HL-60/S4 treated with phorbol 12-myristate 13-acetate at 8.2 ng/mL for 4 days and 3 days (cell line): ENCODE data around the gene GOLGA6L22.
"Not testable (repeated sequence)": the region's sequence is repeated elsewhere in the genome, so short reads cannot be mapped to it uniquely, and the experiment has no call there.

ENCODE experiments used
- in situ Hi-C: fragments of 300-500 bp; cut with MboI; formaldehyde crosslinking; loops from 2 replicates; pipeline ENCODE4 v1.15.0; 2022; ENCODE audit warnings: low sequenced_read_pairs

GOLGA6L22 gene

GRCh38 chr15:22458603-22459002, at the start of gene GOLGA6L22:
TSS of gene GOLGA6L22 (plus strand) at chr15:22458903. CDS start at chr15:22458994, 91 bp downstream.
- in situ Hi-C loops: not testable (repeated sequence)

DNA sequence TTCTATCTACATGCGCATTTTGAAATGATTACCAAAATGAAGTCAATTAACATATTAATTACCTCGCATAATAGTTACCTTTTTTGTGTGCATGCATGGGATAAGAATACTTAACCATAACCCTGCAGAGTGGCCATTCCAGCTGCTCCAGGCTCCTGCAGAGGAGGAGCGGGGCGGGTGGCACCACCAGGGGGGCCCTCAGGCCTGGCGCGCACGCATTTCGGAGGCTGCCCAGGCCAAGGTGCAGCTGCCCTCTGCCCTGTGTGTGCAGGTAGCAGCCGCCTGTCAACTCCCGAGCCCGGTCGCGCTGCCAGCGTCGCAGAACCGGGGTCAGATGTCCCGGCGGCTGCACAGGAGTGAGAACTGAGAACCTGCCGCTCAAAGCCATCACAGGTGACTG, 41.4 kb upstream of the GOLGA6L22 start:
- in situ Hi-C loops: not testable (repeated sequence)

GRCh38 chr15:22417795-22418194, 40.9 kb upstream of the GOLGA6L22 start:
- in situ Hi-C loops: not testable (repeated sequence)

GRCh38 chr15:22418212-22418611, 40.5 kb upstream of the GOLGA6L22 start:
- in situ Hi-C loops: not testable (repeated sequence)

DNA sequence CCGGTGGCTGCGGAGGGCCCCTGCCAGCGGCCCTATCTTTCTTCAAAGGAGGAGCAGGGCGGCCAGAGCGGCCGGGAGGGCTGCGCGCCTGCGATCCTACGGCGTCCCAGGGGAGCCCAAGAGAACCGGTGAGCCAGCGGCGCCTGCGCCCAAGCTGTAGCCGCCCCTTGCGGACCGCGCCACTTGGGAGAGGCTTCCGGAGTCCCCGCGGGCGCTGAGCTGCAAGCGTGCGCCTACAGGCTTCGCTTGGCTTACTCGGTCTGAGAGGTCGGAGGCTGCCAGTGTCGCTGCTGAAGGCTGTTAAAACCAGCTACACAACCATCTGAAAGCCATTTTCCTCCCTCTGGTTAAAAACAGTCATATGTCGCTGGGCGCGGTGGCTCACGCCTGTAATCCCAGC, 40.0 kb upstream of the GOLGA6L22 start:
- in situ Hi-C loops: not testable (repeated sequence)

DNA sequence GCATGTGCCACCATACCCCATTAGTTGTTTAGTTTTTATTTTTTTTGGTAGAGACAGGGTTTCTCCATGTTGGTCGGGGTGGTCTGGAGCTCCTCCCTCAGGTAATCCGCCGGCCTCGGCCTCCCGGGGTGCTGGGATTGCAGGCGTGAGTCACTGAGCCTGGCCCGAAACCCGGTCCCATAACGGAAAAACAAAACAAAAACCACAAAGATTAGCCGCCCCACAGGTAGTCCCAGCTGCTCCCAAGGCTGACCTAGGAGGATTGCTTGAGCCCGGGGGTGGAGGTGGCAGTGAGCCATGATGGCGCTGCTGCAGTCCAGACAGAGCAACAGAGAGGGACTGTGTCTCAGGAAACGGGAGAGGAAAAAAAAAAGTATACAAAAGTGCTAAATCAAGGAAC, 38.4 kb upstream of the GOLGA6L22 start:
- in situ Hi-C loops: not testable (repeated sequence)

- in situ Hi-C loops: not testable (repeated sequence)
Measured at GRCh38 chr15:22429426-22429825, 29.3 kb upstream of the GOLGA6L22 start.

- in situ Hi-C loops: not testable (repeated sequence)
Measured at GRCh38 chr15:22431687-22432086, 27.0 kb upstream of the GOLGA6L22 start.

DNA sequence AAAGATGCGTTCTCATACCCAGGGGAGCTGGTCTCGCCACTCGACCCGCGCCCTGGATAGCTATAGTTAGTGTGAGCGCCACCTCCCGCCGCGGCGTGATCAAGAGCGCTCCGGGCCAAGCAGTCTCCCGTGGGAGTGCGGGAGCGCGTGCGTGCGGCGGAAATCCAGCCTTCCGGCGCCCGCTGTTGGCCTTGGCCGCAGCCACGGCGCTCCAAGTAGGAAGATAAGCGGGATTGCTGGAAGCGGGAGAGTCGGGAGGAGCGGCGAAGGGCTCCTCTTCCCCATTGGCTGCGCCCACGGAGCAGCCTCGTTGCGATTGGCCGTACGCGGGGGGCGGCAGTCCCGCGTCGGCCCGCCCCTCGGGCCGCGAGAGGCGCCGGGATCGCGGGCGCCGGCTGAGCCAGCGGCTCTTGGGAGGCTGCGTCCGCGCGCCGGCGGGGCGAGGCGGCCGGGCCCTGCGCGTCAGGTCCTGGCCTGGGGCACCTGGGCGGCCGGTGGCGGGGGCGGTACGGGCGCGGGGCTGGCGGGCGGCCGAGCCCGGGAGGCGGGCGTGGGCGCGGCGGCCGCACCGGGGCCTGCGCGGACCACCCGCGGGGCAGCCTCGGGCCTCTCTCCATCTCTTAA, 35.9 kb downstream of the GOLGA6L22 start:
- in situ Hi-C loops: not testable (repeated sequence)

DNA sequence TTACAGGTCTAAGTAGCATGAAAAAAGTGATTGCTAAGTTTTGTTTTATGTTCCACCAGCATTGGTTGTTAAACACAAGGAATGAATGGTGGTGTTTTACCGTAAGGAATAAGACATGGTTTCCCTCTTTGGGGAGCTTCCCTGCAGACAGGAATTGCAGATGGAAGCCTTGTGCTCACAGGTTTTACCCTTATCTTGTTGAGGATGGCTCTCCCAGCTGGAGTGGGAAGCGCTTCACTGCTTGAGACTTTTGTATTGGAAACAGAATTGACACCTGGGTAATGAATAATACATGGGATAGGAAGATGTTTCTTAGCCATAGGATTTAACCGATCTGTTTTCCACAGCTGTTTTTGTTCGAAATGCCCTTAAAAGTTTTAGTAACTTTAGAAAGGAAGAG, 38.5 kb downstream of the GOLGA6L22 start:
- in situ Hi-C loops: not testable (repeated sequence)

GRCh38 chr15:22498220-22498925, 39.7 kb downstream of the GOLGA6L22 start:
- in situ Hi-C loops: not testable (repeated sequence)

GRCh38 chr15:22502272-22502671, 43.6 kb downstream of the GOLGA6L22 start:
- in situ Hi-C loops: not testable (repeated sequence)

- in situ Hi-C loops: not testable (repeated sequence)
Measured at GRCh38 chr15:22506959-22507358, 48.3 kb downstream of the GOLGA6L22 start.

DNA sequence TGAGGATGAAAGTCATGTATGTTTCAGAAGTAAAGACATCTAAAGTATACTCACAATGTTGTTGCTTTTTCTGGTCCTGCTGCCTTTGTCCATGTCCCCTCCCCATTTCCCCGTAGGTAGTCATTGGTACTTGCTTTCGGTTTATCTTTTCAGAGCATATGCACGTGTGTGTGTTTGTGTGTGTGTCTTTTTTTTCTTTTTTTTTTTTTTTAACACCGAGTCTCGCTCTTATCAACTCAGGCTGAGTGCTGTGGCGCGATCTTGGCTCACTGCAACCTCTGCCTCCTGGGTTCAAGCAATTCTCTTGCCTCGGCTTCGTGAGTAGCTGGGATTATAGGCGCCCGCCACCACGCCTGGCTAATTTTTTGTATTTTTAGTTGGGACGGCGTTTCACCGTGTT, 57.4 kb downstream of the GOLGA6L22 start:
- in situ Hi-C loops: not testable (repeated sequence)
